GM12878 (cell line): ENCODE measurements around the gene CNOT3.

ENCODE experiments used
- POLR2AphosphoS5 ChIP-seq: IDR thresholded peaks from 2 replicates; pipeline ENCODE4 v1.6.1; 2011; ENCODE audit warnings: mild to moderate bottlenecking, low read length, inconsistent platforms
- ZNF384 ChIP-seq: IDR thresholded peaks from 2 replicates; pipeline ENCODE4 v1.6.1; 2012; ENCODE audit warnings: low read depth, mild to moderate bottlenecking, low read length, improper control_type of control experiment, borderline replicate concordance
- TF ChIP-seq, protein P1 (sequence below), 3 experiments: IDR thresholded peaks in 2 of 3; conservative IDR thresholded peaks in 1 of 3; 2 replicates each; pipeline ENCODE4 v1.5.1; 2011; ENCODE audit warnings: low read depth in 3 of 3, low read length in 3 of 3, mild to moderate bottlenecking in 3 of 3, control low read depth in 2 of 3, moderate library complexity in 2 of 3, inconsistent platforms in 1 of 3, mixed read lengths in 1 of 3; ENCODE audit not compliant: control insufficient read depth in 2 of 3, insufficient read depth in 1 of 3; ENCODE audit errors: extremely low read depth in 1 of 3

DNA sequence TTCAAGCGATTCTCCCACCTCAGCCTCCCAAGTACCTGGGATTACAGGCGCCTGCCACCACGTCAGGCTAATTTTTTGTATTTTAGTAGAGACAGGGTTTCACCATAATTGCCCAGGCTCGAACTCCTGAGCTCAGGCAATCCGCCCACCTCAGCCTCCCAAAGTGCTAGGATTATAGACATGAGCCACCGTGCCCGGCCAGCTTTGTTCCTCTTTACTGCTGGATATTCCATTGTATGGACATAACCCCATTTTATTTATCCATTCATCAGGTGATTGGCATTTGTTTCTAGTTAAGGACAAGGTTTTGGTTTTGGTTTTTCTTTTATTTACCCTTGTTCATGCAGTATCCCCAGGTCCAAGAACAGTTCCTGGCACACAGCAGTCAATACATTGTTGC lies 59.0 kb downstream of the CNOT3 start:
- TF ChIP-seq POLR2AphosphoS5 = no peak
- TF ChIP-seq, protein P1, sequence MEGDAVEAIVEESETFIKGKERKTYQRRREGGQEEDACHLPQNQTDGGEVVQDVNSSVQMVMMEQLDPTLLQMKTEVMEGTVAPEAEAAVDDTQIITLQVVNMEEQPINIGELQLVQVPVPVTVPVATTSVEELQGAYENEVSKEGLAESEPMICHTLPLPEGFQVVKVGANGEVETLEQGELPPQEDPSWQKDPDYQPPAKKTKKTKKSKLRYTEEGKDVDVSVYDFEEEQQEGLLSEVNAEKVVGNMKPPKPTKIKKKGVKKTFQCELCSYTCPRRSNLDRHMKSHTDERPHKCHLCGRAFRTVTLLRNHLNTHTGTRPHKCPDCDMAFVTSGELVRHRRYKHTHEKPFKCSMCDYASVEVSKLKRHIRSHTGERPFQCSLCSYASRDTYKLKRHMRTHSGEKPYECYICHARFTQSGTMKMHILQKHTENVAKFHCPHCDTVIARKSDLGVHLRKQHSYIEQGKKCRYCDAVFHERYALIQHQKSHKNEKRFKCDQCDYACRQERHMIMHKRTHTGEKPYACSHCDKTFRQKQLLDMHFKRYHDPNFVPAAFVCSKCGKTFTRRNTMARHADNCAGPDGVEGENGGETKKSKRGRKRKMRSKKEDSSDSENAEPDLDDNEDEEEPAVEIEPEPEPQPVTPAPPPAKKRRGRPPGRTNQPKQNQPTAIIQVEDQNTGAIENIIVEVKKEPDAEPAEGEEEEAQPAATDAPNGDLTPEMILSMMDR (IDR thresholded peaks at IDR 0.05 in 2 of 3, conservative IDR thresholded peaks at IDR 0.05 in 1 of 3; ENCODE audit: control insufficient read depth in 2 of 3, extremely low read depth in 1 of 3, insufficient read depth in 1 of 3, low read depth in 3 of 3, low read length in 3 of 3) = no peak
- TF ChIP-seq ZNF384 = no peak
